KOPT-K1 (cell line): ENCODE data around the gene FOXC1.

Experiments used
- H3K27ac ChIP-seq: fragments of 200-600 bp; sonication (generic); 2 replicates; pipeline ENCODE4 v1.5.1; 2016; ENCODE audit warnings: antibody characterized with exemption, mild to moderate bottlenecking, low read depth, low read length; ENCODE audit not compliant: poor library complexity, severe bottlenecking
- H3K36me3 ChIP-seq: fragments of 200-600 bp; sonication (generic); 2 replicates; pipeline ENCODE4 v1.5.1; 2017; ENCODE audit warnings: antibody characterized with exemption, mild to moderate bottlenecking, low read length, moderate library complexity; ENCODE audit not compliant: insufficient read depth
- H3K9me3 ChIP-seq: fragments of 200-600 bp; sonication (generic); 2 replicates; pipeline ENCODE4 v1.5.1; 2017; ENCODE audit warnings: antibody characterized with exemption, low read length, mild to moderate bottlenecking; ENCODE audit not compliant: insufficient read depth, poor library complexity, severe bottlenecking

The FOXC1 gene

GRCh38 chr6:1619098-1619672 is 9.5 kb downstream of the FOXC1 start:
- Histone ChIP-seq H3K9me3 (no peaks in the 10 kb centered on the region), H3K36me3 (no peaks in the 10 kb centered on the region), H3K27ac (no peak overlapping the region)

DNA sequence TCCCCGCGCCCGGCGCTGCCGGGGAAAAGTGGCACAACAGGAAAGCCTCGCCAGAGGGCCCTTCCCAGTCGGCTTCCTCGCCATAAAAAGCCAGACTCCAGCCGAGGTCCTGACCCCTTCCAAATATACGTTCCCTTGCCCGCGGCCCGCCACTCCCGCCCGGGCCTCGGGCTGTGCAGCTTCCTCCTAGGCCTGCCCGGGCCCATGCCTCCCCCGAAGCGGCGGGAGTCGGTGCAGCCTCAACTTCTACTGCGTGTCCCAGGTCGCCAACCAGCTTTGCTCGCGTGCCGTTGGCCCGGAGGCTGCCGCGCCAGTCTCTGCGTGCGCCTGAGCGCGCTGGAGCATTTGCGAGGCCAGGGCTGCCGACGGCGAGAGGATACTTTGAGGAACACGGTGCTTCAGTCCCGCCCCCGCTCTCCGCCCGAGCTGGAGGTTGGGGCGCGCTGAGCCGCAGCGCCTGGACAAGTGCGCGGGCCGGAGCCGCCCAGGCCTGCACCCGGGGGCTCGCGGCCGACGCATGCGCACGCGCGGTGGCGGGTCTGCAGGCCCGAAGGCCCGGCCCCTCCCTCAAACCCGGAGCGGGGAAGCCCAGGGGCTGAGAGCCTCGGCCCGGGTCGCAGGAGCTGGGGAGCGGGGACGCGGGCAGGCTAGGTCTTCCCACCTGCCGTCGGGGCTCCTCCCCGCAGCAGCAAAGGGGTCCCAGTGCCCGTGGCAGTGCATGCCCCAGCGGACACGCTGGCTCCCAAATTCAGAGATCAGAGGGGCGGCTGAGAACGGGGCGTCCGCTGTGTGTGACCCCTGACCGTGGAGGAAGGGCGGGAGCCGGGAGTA is 10.2 kb downstream of the FOXC1 start:
- Histone ChIP-seq H3K27ac (no peak overlapping the region), H3K9me3 (no peaks in the 10 kb centered on the region), H3K36me3 (no peaks in the 10 kb centered on the region)

DNA sequence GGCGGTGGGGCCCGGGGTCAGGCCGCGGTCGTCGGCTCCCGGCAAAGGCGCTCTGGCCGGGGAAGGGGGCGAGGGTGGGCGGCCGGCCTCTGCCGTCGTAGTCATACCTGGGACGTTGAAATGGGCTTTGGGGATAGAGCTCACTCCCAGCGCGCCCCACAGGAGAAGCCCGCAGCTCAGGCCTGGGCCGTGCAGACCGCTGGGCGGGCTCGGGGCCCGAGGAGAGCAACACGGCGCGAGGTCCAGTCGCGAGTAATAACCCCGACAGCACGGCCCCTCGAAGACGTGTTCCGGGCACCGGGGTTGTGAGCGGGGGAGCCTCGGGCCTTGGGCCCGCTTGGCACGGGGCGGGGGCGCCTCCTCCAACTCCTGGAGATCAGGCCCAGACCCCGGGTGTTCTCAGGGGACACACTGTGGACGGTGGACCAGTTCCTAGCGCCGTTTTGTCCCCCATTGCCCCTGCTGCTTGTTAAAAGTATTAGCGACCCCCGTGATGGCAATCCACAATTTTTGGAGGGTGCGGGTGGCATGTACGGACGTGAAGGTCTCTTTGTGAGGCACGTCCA is 10.9 kb downstream of the FOXC1 start:
- Histone ChIP-seq H3K9me3 (no peaks in the 10 kb centered on the region), H3K36me3 (no peaks in the 10 kb centered on the region), H3K27ac (no peak overlapping the region)

GRCh38 chr6:1621070-1621701 is 11.5 kb downstream of the FOXC1 start:
- H3K36me3 ChIP-seq = no peaks in the 10 kb centered on the region
- no peak overlapping the region for H3K27ac ChIP-seq
- no peaks in the 10 kb centered on the region for H3K9me3 ChIP-seq

GRCh38 chr6:1622220-1622850 is 12.6 kb downstream of the FOXC1 start:
- no peaks in the 10 kb centered on the region for H3K9me3 ChIP-seq
- H3K27ac ChIP-seq = no peak overlapping the region
- no peaks in the 10 kb centered on the region for H3K36me3 ChIP-seq

GRCh38 chr6:1622851-1623768 is 13.4 kb downstream of the FOXC1 start:
- no peaks in the 10 kb centered on the region for H3K36me3 ChIP-seq
- H3K27ac ChIP-seq = no peak overlapping the region
- no peaks in the 10 kb centered on the region for H3K9me3 ChIP-seq

GRCh38 chr6:1623769-1624057 is 14.0 kb downstream of the FOXC1 start:
- Histone ChIP-seq H3K27ac (no peak overlapping the region), H3K9me3 (no peaks in the 10 kb centered on the region), H3K36me3 (no peaks in the 10 kb centered on the region)

GRCh38 chr6:1624058-1624850 is 14.5 kb downstream of the FOXC1 start:
- Histone ChIP-seq H3K36me3 (no peaks in the 10 kb centered on the region), H3K9me3 (no peaks in the 10 kb centered on the region), H3K27ac (no peak overlapping the region)

GRCh38 chr6:1624851-1625781 is 15.4 kb downstream of the FOXC1 start:
- Histone ChIP-seq H3K36me3 (no peaks in the 10 kb centered on the region), H3K9me3 (no peaks in the 10 kb centered on the region), H3K27ac (no peak overlapping the region)

DNA sequence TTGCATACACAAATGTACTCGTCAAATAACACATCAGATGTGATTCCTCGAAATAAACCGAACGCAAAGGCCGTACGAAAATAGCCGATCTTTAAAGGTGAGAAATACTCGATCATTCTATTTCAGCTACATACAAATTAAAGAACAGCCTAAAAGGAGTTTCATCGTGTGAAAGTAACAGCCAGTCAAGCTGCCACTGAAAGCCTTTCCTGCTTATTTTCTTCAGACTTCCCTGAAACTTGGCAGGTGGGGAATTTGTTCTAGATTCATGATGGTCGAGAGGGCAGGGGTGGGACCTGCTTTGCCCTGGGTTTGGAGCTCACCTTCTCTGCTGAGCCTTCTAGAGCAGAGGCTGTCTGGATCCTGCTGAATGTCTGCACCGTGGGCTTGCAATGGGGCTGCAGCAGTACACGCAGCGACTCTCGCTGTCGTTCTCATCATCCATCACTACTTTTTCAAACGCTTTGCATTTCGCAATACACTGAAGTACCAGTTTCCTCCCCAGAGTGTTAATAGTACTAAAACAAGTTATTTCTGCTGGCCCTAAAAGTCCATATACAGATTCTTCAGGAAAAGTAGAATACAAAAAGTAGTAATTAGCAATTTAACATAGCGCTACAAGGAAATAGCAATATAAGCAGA is 16.2 kb downstream of the FOXC1 start:
- no peak overlapping the region for H3K27ac ChIP-seq
- no peaks in the 10 kb centered on the region for H3K9me3 ChIP-seq
- H3K36me3 ChIP-seq = no peaks in the 10 kb centered on the region

DNA sequence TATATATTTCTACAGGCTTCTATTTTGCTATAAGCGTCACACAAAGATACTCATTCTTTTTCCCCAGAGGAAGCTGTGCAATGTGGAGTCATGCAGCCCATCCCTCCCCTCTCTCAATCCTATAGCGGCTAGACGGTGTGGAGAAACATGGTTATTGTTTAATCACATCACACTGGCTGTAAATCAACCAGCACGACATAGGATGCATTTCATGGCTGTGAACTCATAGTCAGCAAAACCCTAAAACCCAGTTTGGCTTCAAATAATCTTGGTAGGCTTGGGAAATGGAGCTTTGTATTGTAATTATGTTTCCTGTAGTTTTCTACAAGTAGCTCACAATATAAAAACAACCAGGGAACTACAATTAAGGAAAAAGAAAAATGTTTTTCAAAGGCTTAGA is 16.8 kb downstream of the FOXC1 start:
- H3K27ac ChIP-seq = no peak overlapping the region
- no peaks in the 10 kb centered on the region for H3K9me3 ChIP-seq
- no peaks in the 10 kb centered on the region for H3K36me3 ChIP-seq

DNA sequence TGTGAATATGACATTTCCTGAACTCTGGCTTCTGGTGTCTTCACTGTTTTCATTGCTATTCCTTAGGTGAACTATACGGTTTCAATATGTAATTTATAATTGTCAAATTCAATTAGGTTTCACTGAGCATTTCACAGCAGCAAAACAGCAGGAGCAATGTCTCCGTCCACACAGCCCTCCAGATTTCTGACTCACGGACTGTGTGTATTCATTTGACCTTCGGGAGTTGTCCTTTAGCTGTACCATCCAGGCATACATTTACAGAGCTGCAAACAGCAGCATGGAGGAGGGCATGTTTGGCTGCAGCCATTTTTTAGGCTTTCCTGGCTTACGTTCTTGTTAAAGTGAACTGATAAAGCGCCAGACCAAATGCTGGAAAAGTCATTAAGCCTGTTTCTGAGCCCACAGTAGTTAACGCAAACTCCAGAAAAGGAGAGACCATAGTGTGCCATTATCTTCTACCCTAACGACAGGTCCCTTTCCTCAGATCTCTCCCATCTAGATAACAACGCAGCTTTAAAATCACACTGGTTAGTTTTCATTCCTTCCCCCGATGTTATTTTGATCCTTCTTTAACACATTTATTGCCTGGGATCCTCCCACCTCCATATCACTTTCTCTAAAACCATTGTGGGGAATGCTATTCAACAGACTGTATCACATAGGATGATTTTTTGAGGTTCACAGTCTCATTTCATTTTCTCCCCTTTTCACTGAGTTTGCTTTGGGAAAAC is 18.3 kb downstream of the FOXC1 start:
- H3K9me3 ChIP-seq = no peaks in the 10 kb centered on the region
- no peak overlapping the region for H3K27ac ChIP-seq
- no peaks in the 10 kb centered on the region for H3K36me3 ChIP-seq
